Measurements from ENCODE around the gene PIK3C2G.
"Not testable (repeated sequence)": the region's sequence is repeated elsewhere in the genome, so short reads cannot be mapped to it uniquely, and the experiment has no call there.

PIK3C2G gene

GRCh38 chr12:18693986-18694385 lies 432.7 kb downstream of the PIK3C2G start:
- not testable (repeated sequence) for H3K9me3 ChIP-seq (ENCODE audit: control insufficient read depth in 2 of 2, low read length in 2 of 2); H3K27me3 ChIP-seq (ENCODE audit: control insufficient read depth in 1 of 2, insufficient read depth in 2 of 2, low read length in 2 of 2); H3K4me1 ChIP-seq (ENCODE audit: control insufficient read depth, insufficient read depth, low read length)

GRCh38 chr12:18696971-18697602 lies 435.8 kb downstream of the PIK3C2G start:
- H3K4me3 ChIP-seq (ENCODE audit: low read length in 2 of 2) = no peak overlapping the region
- H3K9me3 ChIP-seq (ENCODE audit: control insufficient read depth in 2 of 2, low read length in 2 of 2) = no peaks in the 10 kb centered on the region
- H3K4me1 ChIP-seq (ENCODE audit: control insufficient read depth, insufficient read depth, low read length) = no peaks in the 10 kb centered on the region
- no peak overlapping the region for H3K27ac ChIP-seq (ENCODE audit: low read length)
- H3K36me3 ChIP-seq (ENCODE audit: control insufficient read depth in 2 of 2, insufficient read depth in 2 of 2, low read length in 2 of 2) = no peaks in the 10 kb centered on the region
- no peak overlapping the region for H3K9ac ChIP-seq (ENCODE audit: low read length in 2 of 2)
- no peaks in the 10 kb centered on the region for H3K27me3 ChIP-seq (ENCODE audit: control insufficient read depth in 1 of 2, insufficient read depth in 2 of 2, low read length in 2 of 2)

More at GRCh38 chr12:18693986-18694385, 432.7 kb downstream of the PIK3C2G start:
- H3K36me3 ChIP-seq (ENCODE audit: control insufficient read depth in 2 of 2, insufficient read depth in 2 of 2, low read length in 2 of 2); H3K9ac ChIP-seq (ENCODE audit: low read length in 2 of 2); H3K27ac ChIP-seq (ENCODE audit: low read length); H3K4me3 ChIP-seq (ENCODE audit: low read length in 2 of 2): not testable (repeated sequence)
